IMR-90 (cell line): ENCODE measurements around the gene TMX2. TPM values are rescaled to one million over a fixed set of nuclear protein-coding genes. Genes with fewer than 3 reads are reported as not detected.

Experiments
- ATAC-seq: fragments of 200-7000 bp; cut with Tn5 transposase; 2 replicates; pipeline ENCODE4 v1.9.1; 2020; ENCODE audit warnings: low read depth, mild to moderate bottlenecking, moderate library complexity
- BruUV-seq: library from RNA; stranded (reverse); fragments of 400-500 nt; replicated peaks from 2 replicates; lab custom pipeline; 2021; lab: Mats Ljungman, UMichigan
- CTCF ChIA-PET: fragments of 300-600 bp; formaldehyde crosslinking; extraction: SDS; loops from one replicate; lab custom pipeline; 2021; ENCODE audit warnings: antibody characterized with exemption; lab: Yijun Ruan, JAX
- POLR2A ChIA-PET: fragments of 300-600 bp; sonication (Branson Sonifier 250); formaldehyde crosslinking; loops from one replicate; lab custom pipeline; 2022; ENCODE audit warnings: antibody characterized with exemption; ENCODE audit not compliant: unreplicated experiment; lab: Charles Lee
- DNase-seq: peaks from one replicate; pipeline ENCODE4 v3.0.0; 2013
- H2AFZ ChIP-seq: replicated peaks from 2 replicates; pipeline ENCODE3; 2013; ENCODE audit warnings: low read length, mild to moderate bottlenecking; ENCODE audit not compliant: poor library complexity
- H2AK5ac ChIP-seq: 2 replicates; pipeline ENCODE4 v1.6.1; 2013; ENCODE audit warnings: low read depth, low read length, inconsistent platforms
- H2AK9ac ChIP-seq: replicated peaks from 2 replicates; pipeline ENCODE3; 2013; ENCODE audit warnings: mild to moderate bottlenecking, low read depth, low read length, moderate library complexity; ENCODE audit not compliant: poor library complexity
- H2BK120ac ChIP-seq: 2 replicates; pipeline ENCODE4 v1.6.1; 2013; ENCODE audit warnings: low read depth, low read length, inconsistent platforms
- H2BK15ac ChIP-seq: 3 replicates; pipeline ENCODE4 v1.6.1; 2013; ENCODE audit warnings: low read depth, low read length, inconsistent platforms
- H2BK20ac ChIP-seq: 2 replicates; pipeline ENCODE4 v1.6.1; 2013; ENCODE audit warnings: low read depth, mild to moderate bottlenecking, inconsistent platforms, low read length, moderate library complexity
- H2BK5ac ChIP-seq: 2 replicates; pipeline ENCODE4 v1.6.1; 2013; ENCODE audit warnings: mild to moderate bottlenecking, low read depth, low read length, inconsistent platforms; ENCODE audit not compliant: poor library complexity, severe bottlenecking
- H3K14ac ChIP-seq: replicated peaks from 2 replicates; pipeline ENCODE4 v1.6.1; 2013; ENCODE audit warnings: low read depth, low read length, inconsistent platforms
- H3K18ac ChIP-seq: 2 replicates; pipeline ENCODE4 v1.6.1; 2013; ENCODE audit warnings: low read depth, low read length, control low read depth
- H3K23ac ChIP-seq: 2 replicates; pipeline ENCODE4 v1.6.1; 2013; ENCODE audit warnings: low read depth, low read length, inconsistent platforms
- H3K27ac ChIP-seq: 2 replicates; pipeline ENCODE4 v1.5.1; 2013; ENCODE audit warnings: mild to moderate bottlenecking, control low read depth, low read length; ENCODE audit not compliant: insufficient read depth
- H3K27me3 ChIP-seq: 2 replicates; pipeline ENCODE4 v1.6.1; 2013; ENCODE audit warnings: low read length; ENCODE audit not compliant: control insufficient read depth, insufficient read depth
- H3K36me3 ChIP-seq: 2 replicates; pipeline ENCODE4 v1.6.1; 2013; ENCODE audit warnings: low read length, mixed read lengths; ENCODE audit not compliant: control insufficient read depth, insufficient read depth
- H3K4ac ChIP-seq: 2 replicates; pipeline ENCODE4 v1.6.1; 2013; ENCODE audit warnings: low read depth, low read length, inconsistent platforms
- H3K4me1 ChIP-seq: 2 replicates; pipeline ENCODE4 v1.6.1; 2013; ENCODE audit warnings: low read length, mixed read lengths; ENCODE audit not compliant: control insufficient read depth, insufficient read depth
- H3K4me2 ChIP-seq: 2 replicates; pipeline ENCODE4 v1.6.1; 2013; ENCODE audit warnings: low read depth, mild to moderate bottlenecking, control low read depth, low read length, moderate library complexity
- H3K4me3 ChIP-seq: 2 replicates; pipeline ENCODE4 v1.5.1; 2013; ENCODE audit warnings: low read depth, mild to moderate bottlenecking, control low read depth, low read length, moderate library complexity; ENCODE audit not compliant: insufficient read depth
- H3K56ac ChIP-seq: 2 replicates; pipeline ENCODE4 v1.6.1; 2013; ENCODE audit warnings: low read length, inconsistent platforms; ENCODE audit not compliant: insufficient read depth; ENCODE audit errors: extremely low read depth
- H3K79me1 ChIP-seq, 2 experiments: 2 replicates each; pipeline ENCODE4 v1.6.1; 2013; ENCODE audit warnings: low read length in 2 of 2, inconsistent platforms in 1 of 2, low read depth in 1 of 2
- H3K9ac ChIP-seq: 2 replicates; pipeline ENCODE4 v1.6.1; 2013; ENCODE audit warnings: low read depth, low read length, control low read depth
- H3K9me1 ChIP-seq: 2 replicates; pipeline ENCODE4 v1.6.1; 2013; ENCODE audit warnings: low read length, inconsistent platforms; ENCODE audit not compliant: insufficient read depth
- H3K9me3 ChIP-seq: 2 replicates; pipeline ENCODE4 v1.6.1; 2013; ENCODE audit warnings: low read length; ENCODE audit not compliant: control insufficient read depth, insufficient read depth
- H4K20me1 ChIP-seq: 2 replicates; pipeline ENCODE4 v1.6.1; 2013; ENCODE audit warnings: low read length, inconsistent platforms; ENCODE audit not compliant: insufficient read depth
- H4K5ac ChIP-seq: 2 replicates; pipeline ENCODE4 v1.6.1; 2013; ENCODE audit warnings: mild to moderate bottlenecking, low read depth, low read length, control low read depth
- H4K8ac ChIP-seq, 2 experiments: 2 replicates each; pipeline ENCODE4 v1.6.1; 2013; ENCODE audit warnings: low read depth in 2 of 2, low read length in 2 of 2, control low read depth in 1 of 2, inconsistent platforms in 1 of 2
- H4K91ac ChIP-seq: 2 replicates; pipeline ENCODE4 v1.6.1; 2013; ENCODE audit warnings: low read depth, low read length, inconsistent platforms; ENCODE audit not compliant: insufficient read depth
- NFE2L2 ChIP-seq: fragments of 150-350 bp; IDR thresholded peaks from 2 replicates; pipeline ENCODE4 v1.6.1; 2016; ENCODE audit warnings: low read depth, mild to moderate bottlenecking, low read length
- WGBS, 2 experiments: methylation state at CpG; one replicate each; pipeline versions ENCODE4 v1.1.5 to v1.1.7; 2013; ENCODE audit warnings: missing lambda C conversion rate in 2 of 2; ENCODE audit not compliant: insufficient read length in 1 of 2; ENCODE audit errors: extremely low coverage in 2 of 2; 5-methylcytosine and 5-hydroxymethylcytosine counted together
- dilution Hi-C: fragments of 300-500 bp; cut with HindIII; formaldehyde crosslinking; loops from one replicate; pipeline ENCODE4 v1.14.3; 2018; ENCODE audit warnings: low sequenced_read_pairs; ENCODE audit not compliant: unreplicated experiment
- in situ Hi-C: fragments of 300-500 bp; cut with MboI; formaldehyde crosslinking; loops from 3 replicates; pipeline ENCODE4 v1.14.3; 2019; ENCODE audit warnings: low sequenced_read_pairs, inconsistent platforms, mixed read lengths
- intact Hi-C: fragments of 100-400 bp; cut with micrococcal nuclease; formaldehyde crosslinking; loops from 2 replicates; pipeline ENCODE4 v1.10.0; 2022
- polyA plus RNA-seq, 3 experiments: library from polyadenylated mRNA; depleted of rRNA; stranded (reverse); fragments of >200 nt; gene quantifications; 2 replicates each; pipeline ENCODE4 v1.2.3, GENCODE V29; 2012; ENCODE audit warnings: low replicate concordance in 1 of 3
- total RNA-seq: library from RNA; depleted of rRNA; stranded (reverse); fragments of >200 nt; gene quantifications from 2 replicates; pipeline ENCODE4 v1.2.3, GENCODE V29; 2012
- TF ChIP-seq, protein P1 (sequence below): conservative IDR thresholded peaks from 2 replicates; pipeline ENCODE4 v1.5.1; 2012; ENCODE audit warnings: mild to moderate bottlenecking, low read depth, low read length, improper control_type of control experiment

TMX2 gene
- total and polyA plus RNA-seq, 2 of the 4 experiments (the other 2 are of a cell fraction), result 60.3 to 103 TPM

DNA sequence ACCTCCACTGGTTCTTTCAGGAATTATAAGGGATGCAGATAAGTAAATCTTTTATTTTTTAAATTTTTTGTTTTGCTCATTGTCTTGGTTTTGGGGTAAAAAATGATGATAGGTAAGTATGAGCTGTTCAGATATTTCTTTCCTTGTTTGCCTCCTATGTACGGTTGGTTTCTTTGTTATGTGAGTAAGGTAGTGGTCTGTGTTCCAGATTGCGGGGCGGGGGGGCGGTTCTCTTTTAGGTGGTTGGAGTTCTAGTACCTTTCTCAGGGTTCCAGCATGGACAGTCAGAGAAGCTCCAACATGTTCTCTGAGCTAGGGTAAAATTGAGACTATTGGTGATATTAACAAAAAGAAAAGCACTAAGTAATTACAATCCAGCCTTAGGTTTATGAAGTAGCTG is 51.6 kb downstream of the TMX2 start:
- H3K23ac ChIP-seq, result peak overlapping the region; percentile 95; the same call in 1 of the 2 replicates
- peaks cover 4% of the 10 kb centered on the region for H3K36me3 ChIP-seq
- TF ChIP-seq, protein P1, sequence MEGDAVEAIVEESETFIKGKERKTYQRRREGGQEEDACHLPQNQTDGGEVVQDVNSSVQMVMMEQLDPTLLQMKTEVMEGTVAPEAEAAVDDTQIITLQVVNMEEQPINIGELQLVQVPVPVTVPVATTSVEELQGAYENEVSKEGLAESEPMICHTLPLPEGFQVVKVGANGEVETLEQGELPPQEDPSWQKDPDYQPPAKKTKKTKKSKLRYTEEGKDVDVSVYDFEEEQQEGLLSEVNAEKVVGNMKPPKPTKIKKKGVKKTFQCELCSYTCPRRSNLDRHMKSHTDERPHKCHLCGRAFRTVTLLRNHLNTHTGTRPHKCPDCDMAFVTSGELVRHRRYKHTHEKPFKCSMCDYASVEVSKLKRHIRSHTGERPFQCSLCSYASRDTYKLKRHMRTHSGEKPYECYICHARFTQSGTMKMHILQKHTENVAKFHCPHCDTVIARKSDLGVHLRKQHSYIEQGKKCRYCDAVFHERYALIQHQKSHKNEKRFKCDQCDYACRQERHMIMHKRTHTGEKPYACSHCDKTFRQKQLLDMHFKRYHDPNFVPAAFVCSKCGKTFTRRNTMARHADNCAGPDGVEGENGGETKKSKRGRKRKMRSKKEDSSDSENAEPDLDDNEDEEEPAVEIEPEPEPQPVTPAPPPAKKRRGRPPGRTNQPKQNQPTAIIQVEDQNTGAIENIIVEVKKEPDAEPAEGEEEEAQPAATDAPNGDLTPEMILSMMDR, result no peak
- TF ChIP-seq NFE2L2, result no peak
- WGBS, 2 experiments, result no CpG with 5 or more reads among the region's 4 CpGs
- dilution Hi-C loops (no loop called here), intact Hi-C loops (loop anchor here (5.0 kb wide), 3 partner anchors 293 to 748 kb away; no protein-coding TSS in a partner anchor), in situ Hi-C loops (no loop called here)
- no peak overlapping the region for H2AFZ ChIP-seq
- ChIA-PET CTCF (interaction anchor here (1.5 to 2.0 kb wide), 2 partner anchors 15 to 37 kb away, joined by 5 to 8 read pairs; no protein-coding TSS in a partner anchor), POLR2A (interaction anchor here (0.6 to 1.4 kb wide), 5 partner anchors 15 to 263 kb away, joined by 3 to 7 read pairs (median 5); no protein-coding TSS in a partner anchor)
- no peak overlapping the region for H3K56ac ChIP-seq
- no peak overlapping the region for H2AK9ac ChIP-seq
- H4K8ac ChIP-seq, result no peak overlapping the region
- no peaks in the 10 kb centered on the region for H3K27me3 ChIP-seq
- H2AK5ac ChIP-seq, result no peak overlapping the region
- H3K4me2 ChIP-seq, result peak overlapping the region; percentile 99
- ATAC-seq (no peak), DNase-seq (no peak)
- peak overlapping the region; percentile 99 for H3K4me3 ChIP-seq
- H3K9me1 ChIP-seq, result 0 out of 2 replicates have a peak, but pooled peaks cover 6% of the 10 kb centered on the region
- H3K18ac ChIP-seq, result no peak overlapping the region
- H2BK20ac ChIP-seq, result no peak overlapping the region
- H3K9me3 ChIP-seq, result no peaks in the 10 kb centered on the region
- peak overlapping the region; percentile 26; the same call in 1 of the 2 replicates for H4K91ac ChIP-seq
- H3K14ac ChIP-seq, result peak overlapping the region; percentile 86
- no peak overlapping the region for H2BK120ac ChIP-seq
- peak overlapping the region; percentile 100 for H3K9ac ChIP-seq
- H3K4ac ChIP-seq, result peak overlapping the region; percentile 75; the same call in 1 of the 2 replicates
- no peak overlapping the region for H2BK15ac ChIP-seq
- peaks cover 0 to 31% of the 10 kb centered on the region in 2 experiments; a peak in 2 of 4 replicates for H3K79me1 ChIP-seq
- no TSS peak for BruUV-seq
- H3K27ac ChIP-seq, result peak overlapping the region; percentile 56; the same call in 1 of the 2 replicates
- H4K20me1 ChIP-seq, result peaks cover 55% of the 10 kb centered on the region
- H3K4me1 ChIP-seq, result peaks cover 8% of the 10 kb centered on the region
- H2BK5ac ChIP-seq, result peak overlapping the region; percentile 97
- no peak overlapping the region for H4K5ac ChIP-seq
